Left lung (tissue), 10 donors: ENCODE measurements around the gene KRTAP4-5. TPM values are rescaled to one million over a fixed set of nuclear protein-coding genes. Genes with fewer than 3 reads are reported as not detected.
A peak's percentile ranks its signal among the peaks of the same experiment; 100 is the strongest.

Source experiments
- ATAC-seq: fragments of 200-7000 bp; cut with Tn5 transposase; one replicate; pipeline ENCODE4 v1.9.1; 2020; ENCODE audit warnings: moderate library complexity
- DNase-seq, 4 donors: peaks; one replicate each; pipeline ENCODE4 v3.0.0-alpha.2; 2013 to 2020
- H3K27ac ChIP-seq, 2 donors: fragments of 200-600 bp; sonication (generic) in 1 of 2; one replicate each; pipeline versions ENCODE4 v1.5.0 to v1.8.0; 2020 to 2021
- H3K27me3 ChIP-seq, 2 donors: fragments of 200-600 bp; sonication (generic) in 1 of 2; one replicate each; pipeline versions ENCODE4 v1.5.0 to v1.8.0; 2020 to 2021
- H3K36me3 ChIP-seq, 2 donors: fragments of 200-600 bp; sonication (generic) in 1 of 2; one replicate each; pipeline versions ENCODE4 v1.5.0 to v1.8.0; 2020 to 2021
- H3K4me1 ChIP-seq, 2 donors: fragments of 200-600 bp; one replicate each; pipeline ENCODE4 v1.8.0; 2021
- H3K4me3 ChIP-seq, 2 donors: fragments of 200-600 bp; sonication (generic) in 1 of 2; one replicate each; pipeline versions ENCODE4 v1.5.0 to v1.8.0; 2020 to 2021; ENCODE audit warnings: mild to moderate bottlenecking in 1 of 2
- H3K9me3 ChIP-seq, 2 donors: fragments of 200-600 bp; sonication (generic) in 1 of 2; one replicate each; pipeline versions ENCODE4 v1.5.0 to v1.8.0; 2020 to 2021
- CTCF ChIP-seq, 2 donors: fragments of 200-600 bp; sonication (generic) in 1 of 2; IDR thresholded peaks; one replicate each; pipeline versions ENCODE4 v1.5.0 to v1.8.0; 2021; ENCODE audit warnings: antibody characterized with exemption in 2 of 2
- intact Hi-C, 2 donors: fragments of 100-400 bp; cut with DNase I; formaldehyde crosslinking; loops; one replicate each; pipeline versions ENCODE4 v1.11.2 to v1.14.2; 2022
- polyA plus RNA-seq, 6 donors: library from polyadenylated mRNA; unstranded; fragments of 120-200 nt; gene quantifications; one replicate each; pipeline ENCODE4 v1.2.1, GENCODE V29; 2013; ENCODE audit not compliant: insufficient read length in 6 of 6
- total RNA-seq, 2 donors: library from RNA; stranded (reverse); fragmentation: NEBNext Ultra II Directional; extraction: Animal tissue kit (Norgen Biotek cat#: 25700); gene quantifications; one replicate each; pipeline ENCODE4 v1.2.1, GENCODE V29; 2021
- donor health status: DM: no; HTN: yes; CAD: no.
- donor health status: DM: no; HTN: no; CAD: no.

KRTAP4-5 gene
- total and polyA plus RNA-seq, 8 donors: not detected

- Histone ChIP-seq H3K4me3 (no peak overlapping the region), H3K4me1 (no peaks in the 10 kb centered on the region), H3K36me3 (no peaks in the 10 kb centered on the region), H3K9me3 (no peaks in the 10 kb centered on the region), H3K27me3 (peaks cover 0 to 13% of the 10 kb centered on the region in 2 donors), H3K27ac (no peak overlapping the region)
- no peak for TF ChIP-seq CTCF (IDR thresholded peaks at IDR 0.05)
- ATAC-seq (no peak), DNase-seq (no peak)
- intact Hi-C loops: no loop called here
Measured at GRCh38 chr17:41185001-41185400, 35.4 kb upstream of the KRTAP4-5 start.

GRCh38 chr17:41184480-41184961 is 34.9 kb upstream of the KRTAP4-5 start, which contains the start of gene KRTAP4-1:
Gene KRTAP4-1, minus strand, starts transcription at chr17:41184911. Its CDS starts 57 bp downstream, at chr17:41184854.
- no peak within 1 kb of the TSS for H3K27ac ChIP-seq
- H3K4me1 ChIP-seq: no peaks in the 10 kb centered on the region
- ATAC-seq (no peak), DNase-seq (peak in 1 of 4 donors; percentile 54)
- intact Hi-C loops: no loop called here
- H3K36me3 ChIP-seq: no peaks in the 10 kb centered on the region
- H3K4me3 ChIP-seq: no peak within 1 kb of the TSS
- TF ChIP-seq CTCF (IDR thresholded peaks at IDR 0.05): no peak
- peaks cover 0 to 9% of the 10 kb centered on the region in 2 donors for H3K27me3 ChIP-seq
- H3K9me3 ChIP-seq: no peaks in the 10 kb centered on the region

GRCh38 chr17:41178843-41179616 is 29.4 kb upstream of the KRTAP4-5 start:
- H3K27me3 ChIP-seq: no peaks in the 10 kb centered on the region
- no peak for DNase-seq
- H3K27ac ChIP-seq: no peak overlapping the region
- H3K4me1 ChIP-seq: no peaks in the 10 kb centered on the region
- ATAC-seq: no peak
- no peaks in the 10 kb centered on the region for H3K9me3 ChIP-seq
- no peak overlapping the region for H3K4me3 ChIP-seq
- no peaks in the 10 kb centered on the region for H3K36me3 ChIP-seq
- TF ChIP-seq CTCF (IDR thresholded peaks at IDR 0.05): no peak
- intact Hi-C loops: no loop called here

GRCh38 chr17:41178341-41178740 is 28.7 kb upstream of the KRTAP4-5 start:
- TF ChIP-seq CTCF (IDR thresholded peaks at IDR 0.05): no peak
- no peak for ATAC-seq

GRCh38 chr17:41177727-41178271 is 28.2 kb upstream of the KRTAP4-5 start, which contains the start of gene KRTAP4-2:
Gene KRTAP4-2, minus strand, starts transcription at chr17:41178221. Its CDS starts 57 bp downstream, at chr17:41178164.
- Histone ChIP-seq H3K36me3 (no peaks in the 10 kb centered on the region), H3K4me1 (no peaks in the 10 kb centered on the region), H3K27ac (no peak within 1 kb of the TSS), H3K4me3 (no peak within 1 kb of the TSS), H3K27me3 (no peaks in the 10 kb centered on the region), H3K9me3 (no peaks in the 10 kb centered on the region)
- intact Hi-C loops: no loop called here
- DNase-seq (peak in 1 of 4 donors; percentile 71), ATAC-seq (no peak)
- no peak for TF ChIP-seq CTCF (IDR thresholded peaks at IDR 0.05)

More at GRCh38 chr17:41178341-41178740, 28.7 kb upstream of the KRTAP4-5 start:
- Histone ChIP-seq H3K27me3 (no peaks in the 10 kb centered on the region), H3K4me3 (no peak overlapping the region), H3K9me3 (no peaks in the 10 kb centered on the region), H3K27ac (no peak overlapping the region), H3K4me1 (no peaks in the 10 kb centered on the region), H3K36me3 (no peaks in the 10 kb centered on the region)
- intact Hi-C loops: no loop called here
- DNase-seq: no peak
